Tibial nerve (tissue), 3 donors: ENCODE measurements around the gene PPP4R3A.

Experiments
- POLR2A ChIP-seq, 2 donors: fragments of 450-650 bp; IDR thresholded peaks; one replicate each; pipeline ENCODE4 v1.6.1; 2017; ENCODE audit warnings: antibody characterized with exemption in 2 of 2, mild to moderate bottlenecking in 2 of 2, moderate library complexity in 2 of 2
- TF ChIP-seq, protein P1 (sequence below), 5 experiments: fragments of 200-600 bp in 3 of 5; fragments of 450-650 bp in 2 of 5; sonication (generic) in 3 of 5; IDR thresholded peaks; one replicate each; pipeline ENCODE4 v1.5.1; 2016 to 2019; ENCODE audit warnings: antibody characterized with exemption in 5 of 5, mild to moderate bottlenecking in 3 of 5, moderate library complexity in 2 of 5

DNA sequence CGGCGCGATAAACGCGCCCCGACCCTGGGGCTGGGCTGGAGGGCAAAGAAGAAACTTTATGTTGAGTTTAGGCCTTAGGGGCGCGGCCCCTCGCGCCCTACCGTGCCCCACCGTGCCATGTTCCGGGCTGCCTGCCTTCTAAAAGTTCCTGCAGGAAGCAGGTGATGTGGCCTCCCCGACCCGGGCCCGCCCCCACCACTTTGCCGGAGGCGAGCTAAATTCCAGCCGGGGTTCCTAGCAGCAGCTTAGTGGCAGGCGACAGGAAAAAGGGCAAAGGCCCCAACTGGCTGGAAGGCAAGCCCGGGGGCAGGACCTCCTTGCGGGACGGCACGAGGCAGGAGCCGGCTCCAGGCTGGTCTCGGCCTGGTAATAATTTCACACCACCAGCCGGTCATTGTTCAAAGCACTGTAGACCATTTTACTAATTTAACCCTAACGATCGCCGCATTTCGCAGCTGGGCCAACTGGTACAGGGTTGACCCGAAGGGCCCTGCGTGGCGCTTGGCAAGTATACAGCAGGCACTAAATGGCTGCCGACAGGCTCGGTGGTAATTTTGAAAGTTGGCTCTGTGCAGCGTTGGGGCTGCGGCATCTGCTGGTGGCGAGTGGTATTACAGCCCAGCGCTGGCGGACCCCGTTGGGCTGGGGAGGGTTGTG, 91.6 kb downstream of the PPP4R3A start:
- no peak for TF ChIP-seq POLR2A (IDR thresholded peaks at IDR 0.05)
- TF ChIP-seq, protein P1, sequence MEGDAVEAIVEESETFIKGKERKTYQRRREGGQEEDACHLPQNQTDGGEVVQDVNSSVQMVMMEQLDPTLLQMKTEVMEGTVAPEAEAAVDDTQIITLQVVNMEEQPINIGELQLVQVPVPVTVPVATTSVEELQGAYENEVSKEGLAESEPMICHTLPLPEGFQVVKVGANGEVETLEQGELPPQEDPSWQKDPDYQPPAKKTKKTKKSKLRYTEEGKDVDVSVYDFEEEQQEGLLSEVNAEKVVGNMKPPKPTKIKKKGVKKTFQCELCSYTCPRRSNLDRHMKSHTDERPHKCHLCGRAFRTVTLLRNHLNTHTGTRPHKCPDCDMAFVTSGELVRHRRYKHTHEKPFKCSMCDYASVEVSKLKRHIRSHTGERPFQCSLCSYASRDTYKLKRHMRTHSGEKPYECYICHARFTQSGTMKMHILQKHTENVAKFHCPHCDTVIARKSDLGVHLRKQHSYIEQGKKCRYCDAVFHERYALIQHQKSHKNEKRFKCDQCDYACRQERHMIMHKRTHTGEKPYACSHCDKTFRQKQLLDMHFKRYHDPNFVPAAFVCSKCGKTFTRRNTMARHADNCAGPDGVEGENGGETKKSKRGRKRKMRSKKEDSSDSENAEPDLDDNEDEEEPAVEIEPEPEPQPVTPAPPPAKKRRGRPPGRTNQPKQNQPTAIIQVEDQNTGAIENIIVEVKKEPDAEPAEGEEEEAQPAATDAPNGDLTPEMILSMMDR (IDR thresholded peaks at IDR 0.05), result peak; percentile 87 to 99 (median 93)
